Measurements from ENCODE around the gene PDZD2. TPM values are rescaled to one million over a fixed set of nuclear protein-coding genes. Genes with fewer than 3 reads are reported as not detected.

Gene PDZD2
- total and polyA plus RNA-seq, 2 donors (not counting 3 experiments of a cell fraction or from before 2014, with no cell fraction given), result 0.66 to 6.9 TPM

- Histone ChIP-seq H3K27ac (ENCODE audit: insufficient read depth, low read depth, low read length) (no peak overlapping the region), H3K36me3 (ENCODE audit: control insufficient read depth in 2 of 2, extremely low read depth in 1 of 2, insufficient read depth in 2 of 2, low read length in 2 of 2) (no peaks in the 10 kb centered on the region), H3K9me3 (replicated peaks; ENCODE audit: control insufficient read depth, insufficient read depth, low read length) (no peaks in the 10 kb centered on the region), H3K9me1 (replicated peaks; ENCODE audit: control insufficient read depth, extremely low read depth, insufficient read depth, low read length) (no peaks in the 10 kb centered on the region), H3K4me2 (ENCODE audit: insufficient read depth, low read length) (no peak overlapping the region), H3K79me2 (ENCODE audit: control insufficient read depth, insufficient read depth, low read length) (no peaks in the 10 kb centered on the region), H3K9ac (replicated peaks; ENCODE audit: extremely low read depth, insufficient read depth, low read length) (no peak overlapping the region), H3K4me1 (ENCODE audit: control insufficient read depth, extremely low read depth, insufficient read depth, low read length) (peaks cover 17% of the 10 kb centered on the region), H3K27me3 (ENCODE audit: control insufficient read depth in 2 of 2, insufficient read depth in 2 of 2, low read length in 2 of 2) (peaks cover 0 to 2% of the 10 kb centered on the region in 2 experiments), H2AFZ (ENCODE audit: low read depth, low read length) (no peak overlapping the region), H4K20me1 (replicated peaks; ENCODE audit: control insufficient read depth, extremely low read depth, insufficient read depth, low read length) (no peaks in the 10 kb centered on the region), H3K4me3 (replicated peaks in 1 of 3; ENCODE audit: insufficient read depth in 1 of 3, low read depth in 1 of 3, low read length in 3 of 3) (no peak overlapping the region)
- intact Hi-C loops (cut with micrococcal nuclease), result loop anchor here (10.0 kb wide), 1 partner anchor 344 kb away; no protein-coding TSS in a partner anchor
- no TSS peak for BruUV-seq (replicated peaks)
- dilution Hi-C loops (cut with MboI; ENCODE audit: extremely low pct_ligation_motif_present, low sequenced_read_pairs), result no loop called here
- DNase-seq (ENCODE audit: low read depth, low spot score) (no peak), FAIRE-seq (no peak)
- TF ChIP-seq CTCF (IDR thresholded peaks at IDR 0.05; ENCODE audit: extremely low read depth in 1 of 2, insufficient read depth in 1 of 2, low read depth in 1 of 2, low read length in 2 of 2) (no peak), POLR2AphosphoS5 (IDR thresholded peaks at IDR 0.05; ENCODE audit: insufficient read depth, low read depth, low read length) (no peak), FOS (IDR thresholded peaks at IDR 0.05; ENCODE audit: borderline replicate concordance, insufficient read depth, low read length) (no peak), EZH2 (IDR thresholded peaks at IDR 0.05; ENCODE audit: borderline replicate concordance, low read depth, low read length, severe bottlenecking) (no peak), MYC (IDR thresholded peaks at IDR 0.05; ENCODE audit: low read depth, low read length) (no peak)
- POLR2A ChIA-PET, result no interaction called here
- CTCF ChIA-PET, result no interaction called here
Measured at GRCh38 chr5:31850981-31851689, 212.2 kb downstream of the PDZD2 start.

All from endothelial cell of umbilical vein (primary cell).